Measurements from ENCODE around the gene ILKAP. TPM values are rescaled to one million over a fixed set of nuclear protein-coding genes. Genes with fewer than 3 reads are reported as not detected.

The ILKAP gene
- total RNA-seq, 1 experiment from 2014 or later, result 31.6 TPM

DNA sequence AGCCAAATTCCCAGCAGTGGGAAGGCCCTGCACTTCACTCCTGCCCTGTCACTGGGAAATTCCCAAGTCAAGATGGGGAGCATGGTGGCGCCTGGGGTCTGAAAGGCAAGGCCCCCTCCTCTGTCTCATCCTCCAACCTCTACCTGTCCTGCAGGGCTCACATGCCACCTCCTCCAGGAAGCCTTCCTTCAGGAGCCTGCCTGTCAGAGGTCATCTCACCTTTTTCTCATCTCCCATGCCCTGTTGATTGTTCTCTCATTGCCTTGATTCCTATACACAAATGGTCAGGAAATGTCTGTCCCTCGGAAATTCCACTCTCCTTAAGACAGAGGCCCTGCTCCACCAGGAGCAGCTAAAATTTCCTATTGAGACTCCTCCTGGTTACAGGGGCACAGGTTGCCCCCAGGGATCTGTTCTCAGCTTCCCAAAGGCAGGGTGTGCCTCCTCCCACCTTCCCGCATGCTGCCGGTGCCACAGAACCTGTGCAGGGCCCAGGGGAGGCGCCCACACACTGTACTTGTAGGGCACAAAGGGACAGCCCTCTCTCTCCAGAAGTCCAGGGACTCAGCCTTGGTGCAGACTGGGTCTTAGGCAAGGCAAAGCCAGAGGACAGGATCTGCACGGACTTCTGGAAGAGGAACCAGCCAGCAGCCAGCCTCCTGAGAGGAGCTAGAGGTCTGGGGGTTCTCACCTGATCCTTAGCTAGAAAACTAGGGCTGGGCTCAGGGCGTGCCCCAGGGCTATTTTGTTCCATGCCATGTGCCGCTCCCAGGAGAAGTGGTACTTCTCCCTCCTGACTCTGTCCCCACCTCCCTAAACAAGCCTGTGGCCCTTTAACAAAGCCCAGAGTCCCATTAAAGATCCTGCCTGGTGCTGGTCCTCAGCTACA, 23.4 kb upstream of the ILKAP start:
- Mint-ChIP-seq H3K4me1 (ENCODE audit: low read depth, unreplicated experiment) (no peaks in the 10 kb centered on the region), H3K27me3 (ENCODE audit: insufficient read depth, unreplicated experiment) (peaks cover 5% of the 10 kb centered on the region), H3K9me3 (ENCODE audit: unreplicated experiment) (no peaks in the 10 kb centered on the region), H3K4me3 (ENCODE audit: unreplicated experiment) (no peak overlapping the region), H3K27ac (ENCODE audit: unreplicated experiment) (no peak overlapping the region), H3K36me3 (ENCODE audit: insufficient read depth, unreplicated experiment) (no peaks in the 10 kb centered on the region)
- DNase-seq, result no peak
- H3K4me3 ChIP-seq (ENCODE audit: low read depth, low read length), result no peak overlapping the region
- no TSS peak for BruUV-seq (replicated peaks)
- H3K9me3 ChIP-seq, result no peaks in the 10 kb centered on the region
- no peak for TF ChIP-seq CTCF (IDR thresholded peaks at IDR 0.05; ENCODE audit: insufficient read depth in 1 of 2, low read depth in 1 of 2, low read length in 1 of 2, severe bottlenecking in 1 of 2, unreplicated experiment in 1 of 2)
- CTCF ChIA-PET, result no interaction called here
- H3K36me3 ChIP-seq (ENCODE audit: control insufficient read depth, insufficient read depth, low read length), result no peaks in the 10 kb centered on the region
- POLR2A ChIA-PET, result no interaction called here
- H3K4me1 ChIP-seq, result no peaks in the 10 kb centered on the region
- H3K27me3 ChIP-seq (replicated peaks; ENCODE audit: control insufficient read depth, insufficient read depth, low read length), result no peaks in the 10 kb centered on the region
- intact Hi-C loops (cut with micrococcal nuclease; ENCODE audit: unreplicated experiment), result no loop called here

DNA sequence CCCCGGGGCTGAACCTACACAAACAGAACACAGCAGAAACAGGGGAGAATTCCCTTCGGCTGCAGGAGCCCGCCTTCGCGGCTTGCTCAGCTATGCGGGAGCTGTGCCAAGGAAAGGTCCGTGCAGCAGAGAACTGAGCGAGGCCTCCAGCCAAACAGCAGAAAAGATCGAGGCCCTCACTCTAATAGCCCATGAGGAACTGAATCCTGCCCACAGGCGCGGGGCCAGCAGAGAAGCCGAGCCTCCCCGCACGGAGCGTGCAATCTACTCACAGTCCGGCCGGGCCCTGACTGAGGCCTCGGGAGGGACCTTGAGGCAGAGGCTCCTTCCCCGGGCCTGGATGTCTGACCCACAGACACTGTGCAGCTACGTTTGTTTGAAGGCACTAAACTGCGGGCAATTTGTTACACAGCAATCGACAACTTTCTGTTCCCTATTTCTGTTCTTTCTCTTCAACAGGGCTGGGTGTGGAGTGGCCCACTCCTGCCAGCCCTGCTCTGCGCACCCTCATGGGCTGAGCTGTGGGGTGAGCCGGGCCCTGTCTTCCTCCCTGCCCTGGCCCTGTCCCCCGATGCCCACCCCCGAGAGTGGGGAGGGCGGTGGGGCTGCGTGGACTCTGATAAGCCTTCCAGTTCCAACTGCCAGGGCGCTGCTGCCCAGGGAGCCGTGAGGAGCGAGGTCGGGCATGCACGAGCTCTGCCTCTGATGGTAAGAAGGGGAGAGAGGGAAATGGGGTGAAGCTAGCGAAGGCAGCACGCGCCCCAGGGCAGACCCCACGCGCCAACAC, 22.6 kb upstream of the ILKAP start:
- no peaks in the 10 kb centered on the region for H3K9me3 ChIP-seq
- no peaks in the 10 kb centered on the region for H3K27me3 ChIP-seq (replicated peaks; ENCODE audit: control insufficient read depth, insufficient read depth, low read length)
- H3K27me3 Mint-ChIP-seq (ENCODE audit: insufficient read depth, unreplicated experiment), result peaks cover 5% of the 10 kb centered on the region
- BruUV-seq (replicated peaks), result no TSS peak
- no peak overlapping the region for H3K4me3 ChIP-seq (ENCODE audit: low read depth, low read length)
- no peaks in the 10 kb centered on the region for H3K9me3 Mint-ChIP-seq (ENCODE audit: unreplicated experiment)
- H3K4me1 ChIP-seq, result no peaks in the 10 kb centered on the region
- CTCF ChIA-PET, result no interaction called here
- H3K4me1 Mint-ChIP-seq (ENCODE audit: low read depth, unreplicated experiment), result no peaks in the 10 kb centered on the region
- TF ChIP-seq CTCF (IDR thresholded peaks at IDR 0.05; ENCODE audit: insufficient read depth in 1 of 2, low read depth in 1 of 2, low read length in 1 of 2, severe bottlenecking in 1 of 2, unreplicated experiment in 1 of 2), result no peak
- no peaks in the 10 kb centered on the region for H3K36me3 Mint-ChIP-seq (ENCODE audit: insufficient read depth, unreplicated experiment)
- H3K36me3 ChIP-seq (ENCODE audit: control insufficient read depth, insufficient read depth, low read length), result no peaks in the 10 kb centered on the region
- intact Hi-C loops (cut with micrococcal nuclease; ENCODE audit: unreplicated experiment), result no loop called here
- no peak for DNase-seq
- H3K4me3 Mint-ChIP-seq (ENCODE audit: unreplicated experiment), result no peak overlapping the region
- POLR2A ChIA-PET, result no interaction called here
- H3K27ac Mint-ChIP-seq (ENCODE audit: unreplicated experiment), result no peak overlapping the region

- Mint-ChIP-seq H3K9me3 (ENCODE audit: unreplicated experiment) (no peaks in the 10 kb centered on the region), H3K4me1 (ENCODE audit: low read depth, unreplicated experiment) (no peaks in the 10 kb centered on the region), H3K27ac (ENCODE audit: unreplicated experiment) (no peak overlapping the region), H3K4me3 (ENCODE audit: unreplicated experiment) (no peak overlapping the region), H3K36me3 (ENCODE audit: insufficient read depth, unreplicated experiment) (no peaks in the 10 kb centered on the region), H3K27me3 (ENCODE audit: insufficient read depth, unreplicated experiment) (peaks cover 5% of the 10 kb centered on the region)
- Histone ChIP-seq H3K9me3 (no peaks in the 10 kb centered on the region), H3K27me3 (replicated peaks; ENCODE audit: control insufficient read depth, insufficient read depth, low read length) (no peaks in the 10 kb centered on the region), H3K4me3 (ENCODE audit: low read depth, low read length) (no peak overlapping the region), H3K4me1 (no peaks in the 10 kb centered on the region), H3K36me3 (ENCODE audit: control insufficient read depth, insufficient read depth, low read length) (no peaks in the 10 kb centered on the region)
- no peak for DNase-seq
- ChIA-PET POLR2A (no interaction called here), CTCF (no interaction called here)
- no TSS peak for BruUV-seq (replicated peaks)
- TF ChIP-seq CTCF (IDR thresholded peaks at IDR 0.05; ENCODE audit: insufficient read depth in 1 of 2, low read depth in 1 of 2, low read length in 1 of 2, severe bottlenecking in 1 of 2, unreplicated experiment in 1 of 2), result no peak
- intact Hi-C loops (cut with micrococcal nuclease; ENCODE audit: unreplicated experiment), result no loop called here
Observed at GRCh38 chr2:238225121-238225520, 21.6 kb upstream of the ILKAP start.
